ENCODE measurements around the gene ID2. TPM values are rescaled to one million over a fixed set of nuclear protein-coding genes. Genes with fewer than 3 reads are reported as not detected.

Gene ID2
- polyA plus RNA-seq, 1 donor = 449 TPM

- Histone ChIP-seq H3K36me3 (ENCODE audit: control insufficient read depth, insufficient read depth, low read length) (no peaks in the 10 kb centered on the region), H3K4me1 (ENCODE audit: control insufficient read depth, insufficient read depth, low read length) (peaks cover 3% of the 10 kb centered on the region), H3K9me3 (ENCODE audit: control insufficient read depth, low read depth, low read length) (peaks cover 20% of the 10 kb centered on the region), H3K27ac (ENCODE audit: low read length) (no peak overlapping the region), H3K27me3 (ENCODE audit: control insufficient read depth, insufficient read depth, low read length) (no peaks in the 10 kb centered on the region), H3K4me3 (ENCODE audit: low read length) (no peak overlapping the region)
- no peak for DNase-seq
- WGBS (ENCODE audit: insufficient coverage, low lambda C conversion rate) = no CpG with 5 or more reads among the region's 11 CpGs
Measured at GRCh38 chr2:8646731-8647461, 35.0 kb upstream of the ID2 start.

GRCh38 chr2:8647462-8647857, 34.4 kb upstream of the ID2 start:
- no CpG with 5 or more reads among the region's 1 CpG for WGBS (ENCODE audit: insufficient coverage, low lambda C conversion rate)
- Histone ChIP-seq H3K27me3 (ENCODE audit: control insufficient read depth, insufficient read depth, low read length) (no peaks in the 10 kb centered on the region), H3K27ac (ENCODE audit: low read length) (no peak overlapping the region), H3K9me3 (ENCODE audit: control insufficient read depth, low read depth, low read length) (peaks cover 20% of the 10 kb centered on the region), H3K4me1 (ENCODE audit: control insufficient read depth, insufficient read depth, low read length) (peaks cover 3% of the 10 kb centered on the region), H3K36me3 (ENCODE audit: control insufficient read depth, insufficient read depth, low read length) (no peaks in the 10 kb centered on the region), H3K4me3 (ENCODE audit: low read length) (no peak overlapping the region)
- DNase-seq = no peak

DNA sequence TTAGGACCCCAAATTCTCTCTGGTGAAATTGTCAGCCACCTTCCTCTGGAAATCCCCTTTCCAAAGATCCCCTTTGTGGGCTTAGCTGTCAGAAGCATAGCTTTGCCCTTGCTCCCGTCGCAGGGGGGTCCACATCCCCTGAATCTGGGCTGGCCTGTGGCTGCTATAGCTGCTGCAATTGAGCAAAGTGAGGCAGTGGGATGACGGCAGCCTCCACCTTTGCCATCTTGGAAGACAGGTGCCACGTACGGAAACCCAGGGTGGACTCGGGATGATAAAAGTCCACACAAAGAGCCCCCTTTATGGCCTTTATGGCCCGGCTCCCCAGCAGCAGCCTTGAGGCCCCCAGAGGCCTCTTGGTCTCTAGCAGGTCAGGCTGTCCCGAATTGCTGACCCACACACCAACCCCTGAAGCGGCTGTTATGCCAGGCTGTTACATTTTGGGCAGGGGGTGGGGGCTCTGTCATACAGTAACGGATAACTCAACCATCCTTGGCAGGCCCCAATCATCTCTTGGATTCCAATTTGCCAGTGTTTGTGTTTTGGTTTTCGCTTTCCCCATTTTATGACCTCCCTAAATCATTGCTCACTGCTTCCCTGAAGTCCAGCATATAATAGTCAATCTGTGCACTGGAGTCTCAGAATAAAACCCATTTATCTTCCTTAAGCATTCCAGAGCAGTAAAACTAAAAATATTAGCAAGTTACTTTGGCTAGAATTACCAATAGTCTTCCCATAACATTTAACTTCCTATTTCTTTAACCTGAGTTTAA, 33.2 kb upstream of the ID2 start:
- WGBS (ENCODE audit: insufficient coverage, low lambda C conversion rate) = 83% methylated on average over 1 of the region's 11 CpGs
- Histone ChIP-seq H3K36me3 (ENCODE audit: control insufficient read depth, insufficient read depth, low read length) (no peaks in the 10 kb centered on the region), H3K4me1 (ENCODE audit: control insufficient read depth, insufficient read depth, low read length) (peaks cover 3% of the 10 kb centered on the region)

DNA sequence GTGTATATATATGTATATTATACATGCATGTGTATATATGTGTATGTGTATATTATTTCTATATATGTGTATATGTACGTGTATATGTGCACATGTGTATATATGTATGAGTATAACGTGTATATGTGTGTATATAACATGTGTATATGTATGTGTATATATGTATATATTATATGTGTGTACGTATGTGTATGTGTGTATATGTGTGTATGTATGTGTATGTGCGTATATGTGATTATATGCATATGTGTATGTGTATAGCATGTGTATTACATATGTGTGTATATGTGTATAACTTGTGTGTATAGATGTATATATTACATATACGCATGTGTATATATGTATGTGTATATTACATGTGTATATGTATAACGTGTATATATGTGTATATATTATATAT, 32.1 kb upstream of the ID2 start:
- Histone ChIP-seq H3K4me1 (ENCODE audit: control insufficient read depth, insufficient read depth, low read length) (peaks cover 1% of the 10 kb centered on the region), H3K9me3 (ENCODE audit: control insufficient read depth, low read depth, low read length) (peaks cover 20% of the 10 kb centered on the region), H3K27me3 (ENCODE audit: control insufficient read depth, insufficient read depth, low read length) (no peaks in the 10 kb centered on the region), H3K36me3 (ENCODE audit: control insufficient read depth, insufficient read depth, low read length) (no peaks in the 10 kb centered on the region), H3K27ac (ENCODE audit: low read length) (no peak overlapping the region), H3K4me3 (ENCODE audit: low read length) (no peak overlapping the region)
- no peak for DNase-seq
- 100% methylated on average over 3 of the region's 6 CpGs for WGBS (ENCODE audit: insufficient coverage, low lambda C conversion rate)

More for the DNA sequence above, 33.2 kb upstream of the ID2 start:
- no peak overlapping the region for H3K4me3 ChIP-seq (ENCODE audit: low read length)
- no peaks in the 10 kb centered on the region for H3K27me3 ChIP-seq (ENCODE audit: control insufficient read depth, insufficient read depth, low read length)
- no peak overlapping the region for H3K27ac ChIP-seq (ENCODE audit: low read length)
- peaks cover 20% of the 10 kb centered on the region for H3K9me3 ChIP-seq (ENCODE audit: control insufficient read depth, low read depth, low read length)
- DNase-seq = no peak

- no peak for DNase-seq
- Histone ChIP-seq H3K36me3 (ENCODE audit: control insufficient read depth, insufficient read depth, low read length) (no peaks in the 10 kb centered on the region), H3K4me1 (ENCODE audit: control insufficient read depth, insufficient read depth, low read length) (no peaks in the 10 kb centered on the region), H3K27ac (ENCODE audit: low read length) (no peak overlapping the region), H3K27me3 (ENCODE audit: control insufficient read depth, insufficient read depth, low read length) (no peaks in the 10 kb centered on the region), H3K4me3 (ENCODE audit: low read length) (no peak overlapping the region), H3K9me3 (ENCODE audit: control insufficient read depth, low read depth, low read length) (peaks cover 14% of the 10 kb centered on the region)
- 100% methylated on average over 2 of the region's 4 CpGs for WGBS (ENCODE audit: insufficient coverage, low lambda C conversion rate)
Measured at GRCh38 chr2:8650256-8650655, 31.6 kb upstream of the ID2 start.

DNA sequence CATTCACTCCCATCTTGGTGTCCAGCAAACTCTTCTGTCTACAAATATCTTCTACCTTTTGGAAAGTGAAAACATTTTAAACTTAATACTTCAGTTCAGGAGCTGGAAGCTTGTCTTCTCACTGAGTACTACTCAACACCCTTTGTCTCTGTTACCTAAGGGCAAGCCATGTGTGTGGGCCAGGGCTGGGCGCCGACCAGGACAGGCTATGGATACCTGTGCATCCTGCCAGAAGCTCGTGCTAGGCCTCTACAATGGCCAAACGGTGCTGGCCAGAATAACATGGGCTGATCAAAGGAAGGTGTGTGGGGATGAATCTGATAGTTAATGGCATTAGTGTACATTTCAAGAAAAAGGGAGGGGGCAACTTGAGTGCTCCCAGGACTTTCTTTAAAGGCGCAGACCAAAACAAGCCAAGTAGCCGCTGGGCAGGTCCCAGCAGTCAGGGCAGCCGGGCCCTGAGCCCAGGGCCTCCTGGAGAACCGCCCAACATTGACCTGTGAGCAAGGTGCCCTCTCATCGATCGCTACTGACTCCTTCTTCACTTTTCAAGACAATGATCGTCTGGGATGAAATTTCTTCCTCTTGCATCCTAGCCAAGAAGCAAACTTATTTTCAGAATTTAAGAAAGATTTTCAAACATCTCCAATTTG, 29.0 kb upstream of the ID2 start:
- 100% methylated on average over 3 of the region's 11 CpGs for WGBS (ENCODE audit: insufficient coverage, low lambda C conversion rate)
- Histone ChIP-seq H3K9me3 (ENCODE audit: control insufficient read depth, low read depth, low read length) (no peaks in the 10 kb centered on the region), H3K4me3 (ENCODE audit: low read length) (no peak overlapping the region), H3K27me3 (ENCODE audit: control insufficient read depth, insufficient read depth, low read length) (no peaks in the 10 kb centered on the region), H3K4me1 (ENCODE audit: control insufficient read depth, insufficient read depth, low read length) (no peaks in the 10 kb centered on the region), H3K27ac (ENCODE audit: low read length) (no peak overlapping the region), H3K36me3 (ENCODE audit: control insufficient read depth, insufficient read depth, low read length) (no peaks in the 10 kb centered on the region)
- no peak for DNase-seq

GRCh38 chr2:8653485-8653884, 28.4 kb upstream of the ID2 start:
- Histone ChIP-seq H3K36me3 (ENCODE audit: control insufficient read depth, insufficient read depth, low read length) (no peaks in the 10 kb centered on the region), H3K27me3 (ENCODE audit: control insufficient read depth, insufficient read depth, low read length) (no peaks in the 10 kb centered on the region), H3K27ac (ENCODE audit: low read length) (no peak overlapping the region), H3K9me3 (ENCODE audit: control insufficient read depth, low read depth, low read length) (no peaks in the 10 kb centered on the region), H3K4me3 (ENCODE audit: low read length) (no peak overlapping the region), H3K4me1 (ENCODE audit: control insufficient read depth, insufficient read depth, low read length) (no peaks in the 10 kb centered on the region)
- DNase-seq = no peak
- no CpG with 5 or more reads among the region's 7 CpGs for WGBS (ENCODE audit: insufficient coverage, low lambda C conversion rate)

DNA sequence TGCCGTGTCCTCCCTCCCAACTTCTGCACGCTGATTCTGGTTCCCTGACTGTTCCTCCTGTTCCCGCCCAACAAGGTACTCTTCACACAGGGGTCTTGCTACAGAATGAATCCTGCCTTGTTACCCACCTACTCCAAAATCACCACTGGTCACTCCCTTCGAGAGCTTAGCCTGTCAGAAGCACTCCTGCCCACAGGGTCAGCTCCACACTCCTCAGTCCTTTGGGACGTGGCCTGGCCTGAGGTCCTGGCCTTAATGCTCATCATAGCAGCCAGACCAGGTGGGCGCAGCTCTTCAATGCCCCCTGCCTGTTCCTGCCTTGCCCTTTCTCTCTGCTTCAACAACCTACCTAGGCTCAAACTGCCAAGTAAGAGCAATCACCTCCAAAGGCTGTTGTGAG, 27.8 kb upstream of the ID2 start:
- H3K27ac ChIP-seq (ENCODE audit: low read length) = no peak overlapping the region

GRCh38 chr2:8654483-8654882, 27.4 kb upstream of the ID2 start:
- no peak for DNase-seq
- H3K4me3 ChIP-seq (ENCODE audit: low read length) = no peak overlapping the region
- no peaks in the 10 kb centered on the region for H3K4me1 ChIP-seq (ENCODE audit: control insufficient read depth, insufficient read depth, low read length)
- no peaks in the 10 kb centered on the region for H3K36me3 ChIP-seq (ENCODE audit: control insufficient read depth, insufficient read depth, low read length)
- H3K9me3 ChIP-seq (ENCODE audit: control insufficient read depth, low read depth, low read length) = no peaks in the 10 kb centered on the region
- H3K27ac ChIP-seq (ENCODE audit: low read length) = no peak overlapping the region
- H3K27me3 ChIP-seq (ENCODE audit: control insufficient read depth, insufficient read depth, low read length) = no peaks in the 10 kb centered on the region

More for the DNA sequence above, 27.8 kb upstream of the ID2 start:
- no peak overlapping the region for H3K4me3 ChIP-seq (ENCODE audit: low read length)
- no peak for DNase-seq
- WGBS (ENCODE audit: insufficient coverage, low lambda C conversion rate) = no CpG with 5 or more reads among the region's 6 CpGs
- H3K4me1 ChIP-seq (ENCODE audit: control insufficient read depth, insufficient read depth, low read length) = no peaks in the 10 kb centered on the region
- H3K27me3 ChIP-seq (ENCODE audit: control insufficient read depth, insufficient read depth, low read length) = no peaks in the 10 kb centered on the region
- H3K9me3 ChIP-seq (ENCODE audit: control insufficient read depth, low read depth, low read length) = no peaks in the 10 kb centered on the region
- no peaks in the 10 kb centered on the region for H3K36me3 ChIP-seq (ENCODE audit: control insufficient read depth, insufficient read depth, low read length)

- Histone ChIP-seq H3K36me3 (ENCODE audit: control insufficient read depth, insufficient read depth, low read length) (no peaks in the 10 kb centered on the region), H3K27ac (ENCODE audit: low read length) (no peak overlapping the region), H3K9me3 (ENCODE audit: control insufficient read depth, low read depth, low read length) (no peaks in the 10 kb centered on the region), H3K4me3 (ENCODE audit: low read length) (no peak overlapping the region), H3K4me1 (ENCODE audit: control insufficient read depth, insufficient read depth, low read length) (no peaks in the 10 kb centered on the region), H3K27me3 (ENCODE audit: control insufficient read depth, insufficient read depth, low read length) (no peaks in the 10 kb centered on the region)
- DNase-seq = no peak
- 100% methylated on average over 1 of the region's 5 CpGs for WGBS (ENCODE audit: insufficient coverage, low lambda C conversion rate)
Measured at GRCh38 chr2:8656160-8656641, 25.7 kb upstream of the ID2 start.
